ENCODE measurements around the gene CHIC2.

GRCh38 chr4:54102531-54103106 lies 38.2 kb upstream of the CHIC2 start:
- TF ChIP-seq REST (IDR thresholded peaks at IDR 0.05; ENCODE audit: borderline replicate concordance) (no peak), RAD21 (conservative IDR thresholded peaks at IDR 0.05) (no peak), CTCF (IDR thresholded peaks at IDR 0.05; ENCODE audit: poor library complexity, severe bottlenecking) (no peak), TAF1 (IDR thresholded peaks at IDR 0.05; ENCODE audit: low read depth) (no peak), EZH2 (IDR thresholded peaks at IDR 0.05; ENCODE audit: borderline replicate concordance, insufficient read depth, low read length, poor library complexity, severe bottlenecking) (no peak), EP300 (conservative IDR thresholded peaks at IDR 0.05; ENCODE audit: poor library complexity, severe bottlenecking) (no peak), SMC3 (conservative IDR thresholded peaks at IDR 0.05; ENCODE audit: poor library complexity) (no peak), POLR2AphosphoS5 (IDR thresholded peaks at IDR 0.05) (no peak), MXI1 (conservative IDR thresholded peaks at IDR 0.05; ENCODE audit: poor library complexity, severe bottlenecking) (no peak)
